Heart right ventricle (tissue), 16 donors: ENCODE results near the gene HNF4A. TPM values are rescaled to one million over a fixed set of nuclear protein-coding genes. Genes with fewer than 3 reads are reported as not detected.
A peak's percentile ranks its signal among the peaks of the same experiment; 100 is the strongest.
"Not testable (repeated sequence)": the region's sequence is repeated elsewhere in the genome, so short reads cannot be mapped to it uniquely, and the experiment has no call there.

Source experiments
- ATAC-seq, 8 donors: fragments of 200-7000 bp; cut with Tn5 transposase; one replicate each; pipeline ENCODE4 v1.9.1; 2020; ENCODE audit warnings: mild to moderate bottlenecking in 8 of 8, moderate library complexity in 8 of 8, moderate number of reproducible peaks in 1 of 8
- DNase-seq, 2 donors: peaks; one replicate each; pipeline ENCODE4 v3.0.0-alpha.2; 2020
- H3K27ac ChIP-seq, 10 donors: fragments of 200-600 bp; sonication (generic) in 2 of 10; one replicate each; pipeline versions ENCODE4 v1.5.0 to v1.8.0; 2020 to 2022; ENCODE audit warnings: mild to moderate bottlenecking in 3 of 10
- H3K27me3 ChIP-seq, 7 donors: fragments of 200-600 bp; one replicate each; pipeline ENCODE4 v1.8.0; 2021 to 2022; ENCODE audit warnings: mild to moderate bottlenecking in 2 of 7
- H3K36me3 ChIP-seq, 9 donors: fragments of 200-600 bp; sonication (generic) in 1 of 9; one replicate each; pipeline versions ENCODE4 v1.5.0 to v1.8.0; 2020 to 2022; ENCODE audit warnings: mild to moderate bottlenecking in 2 of 9
- H3K4me1 ChIP-seq, 9 donors: fragments of 200-600 bp; sonication (generic) in 1 of 9; one replicate each; pipeline versions ENCODE4 v1.5.0 to v1.8.0; 2020 to 2022; ENCODE audit warnings: mild to moderate bottlenecking in 4 of 9
- H3K4me3 ChIP-seq, 10 donors: fragments of 200-600 bp; sonication (generic) in 2 of 10; one replicate each; pipeline versions ENCODE4 v1.5.0 to v1.8.0; 2020 to 2022; ENCODE audit warnings: mild to moderate bottlenecking in 7 of 10, moderate library complexity in 2 of 10
- H3K9me3 ChIP-seq, 11 donors: fragments of 200-600 bp in 10 of 11; sonication (generic) in 2 of 11; one replicate each; pipeline versions ENCODE4 v1.5.0 to v1.8.0; 2013 to 2022; ENCODE audit warnings: mild to moderate bottlenecking in 2 of 11, control low read depth in 1 of 11, moderate library complexity in 1 of 11
- CTCF ChIP-seq, 9 donors: fragments of 200-600 bp; sonication (generic) in 2 of 9; IDR thresholded peaks; one replicate each; pipeline versions ENCODE4 v1.5.0 to v1.8.0; 2021 to 2022; ENCODE audit warnings: antibody characterized with exemption in 9 of 9, mild to moderate bottlenecking in 5 of 9, moderate library complexity in 1 of 9
- WGBS, 2 donors: extraction: QIAGEN DNeasy Blood & Tissue Kit; methylation state at CpG; one replicate each; pipeline ENCODE4 v1.1.7; 2013; ENCODE audit warnings: inconsistent platforms in 1 of 2; 5-methylcytosine and 5-hydroxymethylcytosine counted together
- intact Hi-C, 10 donors: fragments of 100-400 bp; cut with DNase I; formaldehyde crosslinking; loops; one replicate each; pipeline versions ENCODE4 v1.11.1 to v1.14.2; 2022
- polyA plus RNA-seq, 2 donors: library from polyadenylated mRNA; stranded (reverse); fragments of 200-250 nt; gene quantifications; one replicate each; pipeline ENCODE4 v1.2.3, GENCODE V29; 2013
- total RNA-seq, 10 donors: library from RNA; stranded (reverse); fragmentation: NEBNext Ultra II Directional in 3 of 10; extraction: Animal tissue kit (Norgen Biotek cat#: 25700) in 3 of 10; gene quantifications; one replicate each; pipeline versions ENCODE4 v1.2.1 to v1.2.4, GENCODE V29; 2021 to 2023
- donor health status: Arrhythmogenic right ventricular cardiomyopathy.
- donor health status: ischemic (EF 13 %, LVEDD 7.1; RV severe dilation, severe dysfunction).
- donor health status: healthy with polysubstance abuse.
- donor health status: DM: no; HTN: yes; CAD: no.
- donor health status: DM: no; HTN: no; CAD: no.
- donor health status: ischemic (EF 25% LVEDD 6.9; RV normal size, moderate dysfunction).
- donor health status: ischemic (EF 25% LVEDD 5.7; RV mildly dilated, moderate dysfunction).
- donor health status: healthy.
- donor health status: DM: yes; HTN: yes; CAD: no.
- donor health status: Ischemic cardiomyopathy.
- donor health status: ischemic (EF 35%, LVEDD 5.7; RV mildly dilated, moderate dysfunction).
- donor health status: nonischemic (EF 11% LVEDD 7.7; RV severe dilation, severe dysfunction).
- donor health status: DM: yes; HTN: yes; CAD: no.
- donor health status: PGD.
- donor health status: ischemic (EF 29% LVEDD 5.4; RV normal size, mild dysfunction).
- donor health status: nonischemic (EF 23%, LVEDD 6.1; RV moderate dilation, normal function).

HNF4A gene
- total and polyA plus RNA-seq, 12 donors = under 0.01 TPM; not detected in 11

GRCh38 chr20:44468044-44468782, 112.7 kb downstream of the HNF4A start:
- ATAC-seq (no peak), DNase-seq (no peak)
- no peak for TF ChIP-seq CTCF (IDR thresholded peaks at IDR 0.05)
- 95% methylated on average over 8 of the region's 8 CpGs for WGBS, 2 donors
- Histone ChIP-seq H3K4me1 (peaks cover 0 to 7% (median 0%) of the 10 kb centered on the region in 9 donors), H3K4me3 (no peak overlapping the region), H3K36me3 (no peaks in the 10 kb centered on the region), H3K27me3 (no peaks in the 10 kb centered on the region), H3K27ac (peak overlapping the region in 2 of 10 donors; percentile 2 to 27), H3K9me3 (no peaks in the 10 kb centered on the region)
- intact Hi-C loops = loop anchor here in 5 of 10 donors (5.0 to 10.0 kb wide), 6 partner anchors 71 to 253 kb away; partner anchors contain the start of genes OSER1 (in 2 of the 5) and FITM2 (in 1 of the 5)

- Histone ChIP-seq H3K9me3 (no peaks in the 10 kb centered on the region), H3K4me1 (peaks cover 0 to 10% (median 3%) of the 10 kb centered on the region in 9 donors), H3K27me3 (no peaks in the 10 kb centered on the region), H3K4me3 (no peak overlapping the region), H3K36me3 (no peaks in the 10 kb centered on the region), H3K27ac (no peak overlapping the region)
- TF ChIP-seq CTCF (IDR thresholded peaks at IDR 0.05) = no peak
- ATAC-seq = no peak
- no peak for DNase-seq
- 72 to 75% methylated on average over 5 of the region's 5 CpGs for WGBS, 2 donors
- intact Hi-C loops = loop anchor here in 3 of 10 donors (5.0 to 10.0 kb wide), 4 partner anchors 142 to 256 kb away; partner anchors contain the start of genes FITM2 (in 1 of the 3) and OSER1 (in 1 of the 3)
These were observed 114.8 kb downstream of the HNF4A start for GRCh38 chr20:44470327-44470726.

GRCh38 chr20:44471481-44471882, 116.0 kb downstream of the HNF4A start:
- H3K9me3 ChIP-seq = no peaks in the 10 kb centered on the region
- 48 to 53% methylated on average over 2 of the region's 2 CpGs for WGBS, 2 donors
- H3K36me3 ChIP-seq = no peaks in the 10 kb centered on the region
- intact Hi-C loops = loop anchor here in 3 of 10 donors (5.0 to 10.0 kb wide), 4 partner anchors 141 to 257 kb away; partner anchors contain the start of genes FITM2 (in 1 of the 3) and OSER1 (in 1 of the 3)
- no peak overlapping the region for H3K27ac ChIP-seq
- no peak for ATAC-seq
- H3K27me3 ChIP-seq = no peaks in the 10 kb centered on the region
- DNase-seq = no peak
- H3K4me1 ChIP-seq = peaks cover 2 to 17% (median 11%) of the 10 kb centered on the region in 9 donors
- H3K4me3 ChIP-seq = no peak overlapping the region
- TF ChIP-seq CTCF (IDR thresholded peaks at IDR 0.05) = peak in 7 of 9 donors; percentile 19 to 54 (median 44)

GRCh38 chr20:44472283-44472682, 116.8 kb downstream of the HNF4A start:
- H3K36me3 ChIP-seq, H3K4me3 ChIP-seq, H3K27me3 ChIP-seq, H3K27ac ChIP-seq, DNase-seq, H3K9me3 ChIP-seq, ATAC-seq: not testable (repeated sequence)
- H3K4me1 ChIP-seq = peaks cover 3 to 21% (median 12%) of the 10 kb centered on the region in 9 donors
- WGBS, 2 donors = 90 to 92% methylated on average over 9 of the region's 9 CpGs
- intact Hi-C loops = loop anchor here in 3 of 10 donors (5.0 to 10.0 kb wide), 4 partner anchors 140 to 257 kb away; partner anchors contain the start of genes FITM2 (in 1 of the 3) and OSER1 (in 1 of the 3)
